SH-SY5Y (cell line): ENCODE data around the gene LRBA.

Experiments used
- GATA2 ChIP-seq: IDR thresholded peaks from 2 replicates; pipeline ENCODE4 v1.6.1; 2011; ENCODE audit warnings: mild to moderate bottlenecking, low read depth, low read length
- GATA3 ChIP-seq: IDR thresholded peaks from 2 replicates; pipeline ENCODE4 v1.6.1; 2011; ENCODE audit warnings: low read depth, mild to moderate bottlenecking, low read length, moderate library complexity

DNA sequence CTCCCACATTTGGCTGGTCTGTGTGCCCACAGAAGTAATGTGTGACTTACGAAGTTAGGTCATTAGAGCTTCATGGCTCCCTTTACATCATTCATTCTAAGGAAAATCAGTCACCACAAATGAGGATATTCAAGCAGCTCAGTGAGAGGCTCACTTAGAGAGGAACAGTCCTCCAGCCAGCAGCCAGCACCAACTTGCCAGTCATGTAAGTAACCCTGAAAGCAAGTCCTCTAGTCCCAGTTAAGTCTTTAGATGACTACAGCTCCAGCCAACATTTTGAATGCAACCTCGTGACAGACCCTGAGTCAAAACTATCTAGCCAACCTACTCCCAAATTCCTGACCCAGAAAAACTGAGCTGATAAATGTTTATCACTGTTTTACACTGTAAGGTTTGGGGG lies 71.3 kb downstream of the LRBA start:
- no peak for TF ChIP-seq GATA2
- TF ChIP-seq GATA3: no peak
